GM18502 (cell line): Measurements from ENCODE around the gene PRKN.
"Not testable (repeated sequence)": the region's sequence is repeated elsewhere in the genome, so short reads cannot be mapped to it uniquely, and the experiment has no call there.

ENCODE experiments used
- ATAC-seq: cut with Tn5 transposase; IDR thresholded peaks from one replicate; pipeline ENCODE4 v1.9.1; 2021; ENCODE audit warnings: mild to moderate bottlenecking; ENCODE audit not compliant: unreplicated experiment, poor library complexity

The PRKN gene

DNA sequence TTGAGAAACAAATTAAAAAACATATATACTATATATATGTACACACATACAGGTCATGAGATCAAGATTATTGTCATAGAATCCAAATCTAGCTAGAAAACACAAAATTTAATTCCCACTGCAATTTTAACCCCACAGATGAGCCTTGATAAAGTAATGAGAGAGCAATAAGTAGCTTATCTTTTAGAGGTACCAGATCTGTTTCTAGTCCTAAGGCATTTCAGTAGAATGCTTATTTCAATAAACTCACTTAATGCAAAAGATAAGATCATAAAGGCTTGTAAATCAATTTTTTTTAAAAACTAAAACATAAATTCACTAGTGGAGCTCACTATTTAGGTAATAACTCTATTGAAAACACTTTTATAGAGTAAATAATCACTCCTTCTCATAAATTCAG is 47.2 kb downstream of the PRKN start:
- ATAC-seq = no peak

DNA sequence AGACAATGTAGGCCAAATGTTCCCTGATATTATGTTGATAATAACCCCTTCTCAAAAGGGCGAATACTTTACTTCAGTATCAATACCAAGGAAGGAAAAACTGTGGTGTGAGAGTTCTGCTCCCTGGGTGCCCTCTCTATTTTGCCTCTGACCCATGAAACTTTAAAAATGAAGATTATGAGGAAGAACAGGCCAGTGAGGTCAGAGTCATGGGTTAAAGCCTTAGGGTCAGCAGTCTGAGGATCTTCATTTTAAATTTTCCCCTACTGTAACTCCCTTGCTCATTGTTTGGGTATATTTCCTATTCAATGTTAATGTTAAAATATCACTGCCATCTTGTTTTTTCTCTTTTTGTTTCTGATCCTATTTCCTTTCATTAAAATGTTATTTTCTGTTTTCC is 47.9 kb downstream of the PRKN start:
- ATAC-seq = no peak

GRCh38 chr6:162678896-162679295 is 48.7 kb downstream of the PRKN start:
- ATAC-seq = not testable (repeated sequence)

- no peak for ATAC-seq
Observed at GRCh38 chr6:162675503-162675902, 52.1 kb downstream of the PRKN start.

- ATAC-seq = no peak
Observed at GRCh38 chr6:162674452-162674851, 53.1 kb downstream of the PRKN start.

- ATAC-seq = no peak
Observed at GRCh38 chr6:162671580-162672165, 55.9 kb downstream of the PRKN start.

GRCh38 chr6:162670345-162670744 is 57.2 kb downstream of the PRKN start:
- ATAC-seq = no peak

- no peak for ATAC-seq
Observed at GRCh38 chr6:162666246-162666645, 61.3 kb downstream of the PRKN start.

GRCh38 chr6:162653808-162654207 is 73.8 kb downstream of the PRKN start:
- ATAC-seq = no peak

- no peak for ATAC-seq
Observed at GRCh38 chr6:162651505-162651904, 76.1 kb downstream of the PRKN start.

- ATAC-seq = no peak
Observed at GRCh38 chr6:162649271-162649670, 78.3 kb downstream of the PRKN start.

- ATAC-seq = no peak
Observed at GRCh38 chr6:162644153-162644552, 83.4 kb downstream of the PRKN start.

- no peak for ATAC-seq
Observed at GRCh38 chr6:162640756-162641155, 86.8 kb downstream of the PRKN start.

- ATAC-seq = no peak
Observed at GRCh38 chr6:162639951-162640350, 87.6 kb downstream of the PRKN start.

DNA sequence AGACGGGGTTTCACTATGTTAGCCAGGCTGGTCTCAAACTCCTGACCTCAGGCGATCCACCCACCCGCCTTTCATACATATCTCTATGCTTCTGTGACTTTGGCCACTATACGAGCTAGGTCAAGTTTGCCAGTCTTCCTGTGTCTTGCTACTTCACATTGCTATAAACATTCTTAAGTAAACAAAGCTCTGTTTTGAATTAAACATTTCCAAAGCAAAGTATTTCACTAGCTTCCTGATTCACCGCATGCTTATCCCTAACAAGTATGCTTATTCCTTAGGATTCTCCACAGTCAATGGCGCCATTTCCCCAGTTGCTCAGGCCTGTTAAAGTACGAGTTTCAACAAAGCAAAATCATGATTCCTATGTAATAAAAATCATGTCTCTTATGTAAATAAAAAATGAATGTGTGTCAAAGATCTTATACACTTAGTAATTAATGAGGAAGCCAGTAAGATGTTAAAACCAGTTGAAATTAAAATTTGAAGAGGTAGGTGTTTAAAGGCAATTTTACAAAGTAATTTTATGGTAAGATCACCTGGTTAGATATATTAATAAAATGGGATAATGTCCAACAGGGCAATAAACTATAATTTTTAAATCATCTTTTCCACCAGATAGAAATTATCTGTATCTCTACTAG is 88.5 kb downstream of the PRKN start:
- ATAC-seq = no peak

DNA sequence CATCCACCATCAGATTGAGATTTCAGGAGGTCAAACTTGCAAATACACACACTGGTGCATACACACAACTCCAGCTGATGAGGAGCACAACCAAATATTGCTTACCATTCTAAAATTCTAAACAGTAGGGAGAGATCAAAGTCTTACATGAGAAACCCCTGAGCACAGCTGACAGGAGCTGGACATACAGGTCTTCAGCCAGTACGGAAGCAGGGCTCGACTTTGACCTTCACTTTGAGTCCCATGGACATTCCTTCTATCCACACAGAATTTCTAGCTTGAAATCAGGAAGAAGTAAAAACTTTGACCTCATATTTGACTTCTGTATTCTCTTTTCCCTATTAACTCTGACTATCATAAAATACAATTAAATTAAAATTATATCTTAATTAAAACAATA is 90.2 kb downstream of the PRKN start:
- no peak for ATAC-seq

- ATAC-seq = no peak
Observed at GRCh38 chr6:162636167-162636566, 91.4 kb downstream of the PRKN start.

DNA sequence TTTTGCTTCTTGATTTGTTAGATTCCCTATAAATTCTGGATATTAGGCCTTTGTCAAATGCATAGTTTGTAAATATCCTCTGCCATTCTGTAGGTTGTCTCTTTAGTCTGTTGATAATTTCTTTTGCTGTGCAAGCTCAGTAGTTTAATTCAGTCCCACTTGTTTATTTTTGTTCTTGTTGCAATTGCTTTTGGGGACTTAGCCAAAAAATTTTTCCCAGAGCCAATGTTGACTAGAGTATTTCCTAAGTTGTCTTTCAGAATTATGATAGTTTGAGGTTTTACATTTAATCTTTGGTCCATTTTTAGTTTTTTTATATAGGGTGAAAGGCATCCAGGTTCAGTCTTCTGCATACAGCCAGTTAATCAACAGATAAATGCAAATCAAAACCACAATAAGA is 96.0 kb downstream of the PRKN start:
- no peak for ATAC-seq

DNA sequence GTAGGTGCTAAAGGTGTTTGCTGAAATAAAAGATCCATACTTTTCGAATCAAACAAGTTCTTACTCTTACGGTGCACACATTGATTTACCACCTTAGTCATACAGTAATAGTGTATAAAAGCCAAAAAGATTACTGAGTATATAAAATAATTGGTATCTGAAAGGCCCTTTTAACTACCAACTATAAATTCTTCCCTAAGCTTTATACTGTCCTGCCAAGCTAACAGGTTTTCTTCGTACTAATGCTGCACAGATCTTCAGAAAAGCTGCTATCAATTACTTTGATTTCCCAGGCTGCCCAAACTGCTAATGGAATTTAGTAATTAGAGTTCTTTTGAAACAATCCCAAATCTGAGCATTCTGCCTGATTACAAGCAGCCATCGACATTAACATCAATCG is 97.5 kb downstream of the PRKN start:
- ATAC-seq = no peak

DNA sequence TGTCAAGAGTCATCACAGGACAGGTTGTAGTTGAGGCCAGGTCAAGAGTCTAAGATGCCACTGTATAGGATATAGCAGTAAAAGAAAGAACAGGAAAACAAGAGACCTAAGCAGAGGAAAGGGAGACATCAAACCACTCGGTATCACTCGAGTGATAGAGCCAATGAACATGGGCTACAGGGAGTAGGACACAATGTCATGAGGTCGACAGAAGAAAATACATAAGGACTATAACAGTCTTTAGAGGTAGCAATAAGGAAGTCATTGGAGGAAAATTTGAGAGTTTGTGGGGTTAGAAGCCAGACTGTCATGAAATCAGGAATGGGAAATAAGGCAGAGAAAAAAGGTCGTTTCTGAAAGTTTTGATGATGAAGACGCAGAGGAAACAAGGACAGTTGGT is 99.7 kb downstream of the PRKN start:
- ATAC-seq = no peak

DNA sequence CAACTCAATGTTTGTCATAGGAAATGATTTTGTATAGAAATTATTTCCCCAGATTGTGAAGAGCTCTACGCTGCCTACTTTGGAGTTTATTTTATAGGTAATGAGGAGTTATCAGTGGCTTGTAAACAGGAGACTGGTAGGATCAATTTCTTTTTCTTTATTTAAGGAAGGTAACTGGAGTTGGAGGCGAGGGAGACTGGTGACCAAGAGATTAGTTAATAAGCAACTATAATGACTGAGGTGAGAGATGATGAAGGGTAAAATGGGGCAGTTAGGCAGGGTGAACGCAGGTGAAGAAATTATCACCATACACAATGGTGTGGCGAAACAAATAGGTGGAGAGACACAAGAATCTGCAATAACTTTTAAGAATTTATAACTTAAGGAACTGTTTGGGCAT is 100.2 kb downstream of the PRKN start:
- no peak for ATAC-seq

DNA sequence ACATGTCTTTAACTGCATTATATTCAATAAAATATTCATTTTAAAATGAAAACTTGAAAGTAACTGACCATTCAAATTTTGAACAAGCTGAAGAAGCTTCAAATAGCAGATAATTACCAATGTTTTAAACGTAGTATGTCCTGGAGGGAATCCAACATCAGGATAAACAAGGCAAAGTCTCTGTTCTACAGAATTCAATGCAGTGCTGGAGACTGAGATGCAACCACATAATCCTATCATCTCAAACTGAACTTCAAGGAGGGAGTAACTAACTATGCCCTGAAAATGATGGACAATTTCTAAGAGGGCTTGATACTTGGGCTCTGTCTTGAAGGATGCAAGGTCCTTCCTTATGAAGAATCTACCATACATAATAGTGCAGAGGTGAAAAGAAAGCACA is 100.7 kb downstream of the PRKN start:
- ATAC-seq = no peak
